Large intestine (tissue), 12 donors: ENCODE measurements around the gene NAB2. TPM values are rescaled to one million over a fixed set of nuclear protein-coding genes. Genes with fewer than 3 reads are reported as not detected.
A peak's percentile ranks its signal among the peaks of the same experiment; 100 is the strongest.

Experiments
- DNase-seq, 2 donors: peaks; one replicate each; pipeline versions ENCODE4 v3.0.0 to v3.0.0-alpha.2; 2013
- H3K27ac ChIP-seq: one replicate; pipeline ENCODE4 v1.5.1; 2013; ENCODE audit warnings: low read length
- H3K27me3 ChIP-seq: 2 replicates; pipeline ENCODE4 v1.6.1; 2013; ENCODE audit warnings: low read length; ENCODE audit not compliant: control insufficient read depth, insufficient read depth
- H3K36me3 ChIP-seq: 2 replicates; pipeline ENCODE4 v1.6.1; 2013; ENCODE audit warnings: low read length; ENCODE audit not compliant: control insufficient read depth, insufficient read depth
- H3K4me1 ChIP-seq: one replicate; pipeline ENCODE4 v1.6.1; 2013; ENCODE audit warnings: low read length; ENCODE audit not compliant: control insufficient read depth, insufficient read depth
- H3K4me3 ChIP-seq: one replicate; pipeline ENCODE4 v1.5.1; 2013; ENCODE audit warnings: low read length
- H3K9me3 ChIP-seq: one replicate; pipeline ENCODE4 v1.6.1; 2013; ENCODE audit warnings: mild to moderate bottlenecking, low read depth, low read length, moderate library complexity; ENCODE audit not compliant: control insufficient read depth
- WGBS: methylation state at CpG from one replicate; pipeline ENCODE4 v1.1.5; 2013; ENCODE audit warnings: low lambda C conversion rate; ENCODE audit not compliant: insufficient coverage; 5-methylcytosine and 5-hydroxymethylcytosine counted together
- long read RNA-seq, 11 donors: transcript quantifications; one replicate each; lab custom pipeline, GENCODE V29; 2026
- polyA plus RNA-seq: library from polyadenylated mRNA; unstranded; fragments of 120-200 nt; gene quantifications from one replicate; pipeline ENCODE4 v1.2.1, GENCODE V29; 2013

The NAB2 gene
- 26.8 TPM for polyA plus RNA-seq
- long read RNA-seq, donor 1, partial matches to known transcripts = 0 of 3 reads
- long read RNA-seq, donor 1, other reads (novel, unspliced or antisense) = 0 of 3 reads
- long read RNA-seq, donor 2, transcript NAB2-201 (7 exons, 2,711 nt) = major isoform, 7 of 113 reads
- long read RNA-seq, donor 2, partial matches to known transcripts = 105 of 113 reads
- long read RNA-seq, donor 2, other reads (novel, unspliced or antisense) = 0 of 113 reads
- long read RNA-seq, donor 3 = 0 reads
- long read RNA-seq, donor 4 = 0 reads
- long read RNA-seq, donor 5, partial matches to known transcripts = 0 of 4 reads
- long read RNA-seq, donor 5, other reads (novel, unspliced or antisense) = 0 of 4 reads
- long read RNA-seq, donor 6, partial matches to known transcripts = 0 of 2 reads
- long read RNA-seq, donor 6, other reads (novel, unspliced or antisense) = 0 of 2 reads
- long read RNA-seq, donor 7, partial matches to known transcripts = 12 of 13 reads
- long read RNA-seq, donor 7, other reads (novel, unspliced or antisense) = 0 of 13 reads
- long read RNA-seq, donor 8, partial matches to known transcripts = 40 of 42 reads
- long read RNA-seq, donor 8, other reads (novel, unspliced or antisense) = 0 of 42 reads
- long read RNA-seq, donor 9, partial matches to known transcripts = 96 of 97 reads
- long read RNA-seq, donor 9, other reads (novel, unspliced or antisense) = 0 of 97 reads
- long read RNA-seq, donor 10, partial matches to known transcripts = 109 of 112 reads
- long read RNA-seq, donor 10, other reads (novel, unspliced or antisense) = 0 of 112 reads
- long read RNA-seq, donor 11, partial matches to known transcripts = 16 of 18 reads
- long read RNA-seq, donor 11, other reads (novel, unspliced or antisense) = 0 of 18 reads

GRCh38 chr12:57088354-57089270 is at the start of gene NAB2:
Gene NAB2 (plus strand): TSS chr12:57089114. CDS start chr12:57089272, 158 bp downstream.
- no CpG with 5 or more reads among the region's 91 CpGs for WGBS
- Histone ChIP-seq H3K27ac (peak within 1 kb of the TSS; percentile 92), H3K27me3 (no peaks in the 10 kb centered on the region), H3K9me3 (no peaks in the 10 kb centered on the region), H3K4me3 (peak within 1 kb of the TSS; percentile 80), H3K4me1 (peaks cover 23% of the 10 kb centered on the region), H3K36me3 (peaks cover 28% of the 10 kb centered on the region)
- DNase-seq = peak; percentile 96 to 97

- H3K27me3 ChIP-seq = no peaks in the 10 kb centered on the region
- H3K27ac ChIP-seq = no peak overlapping the region
- DNase-seq = no peak
- no peaks in the 10 kb centered on the region for H3K4me1 ChIP-seq
- no peak overlapping the region for H3K4me3 ChIP-seq
- WGBS = 100% methylated on average over 1 of the region's 4 CpGs
- peaks cover 89% of the 10 kb centered on the region for H3K36me3 ChIP-seq
- no peaks in the 10 kb centered on the region for H3K9me3 ChIP-seq
These were observed 48.7 kb upstream of the NAB2 start for GRCh38 chr12:57040211-57040610.

- Histone ChIP-seq H3K9me3 (no peaks in the 10 kb centered on the region), H3K27me3 (no peaks in the 10 kb centered on the region), H3K4me3 (no peak overlapping the region), H3K36me3 (peaks cover 88% of the 10 kb centered on the region), H3K4me1 (peaks cover 2% of the 10 kb centered on the region), H3K27ac (no peak overlapping the region)
- DNase-seq = no peak
- 80% methylated on average over 1 of the region's 2 CpGs for WGBS
These were observed 48.2 kb upstream of the NAB2 start for GRCh38 chr12:57040750-57041149.

GRCh38 chr12:57042695-57043094 is 46.2 kb upstream of the NAB2 start:
- DNase-seq = no peak
- H3K4me3 ChIP-seq = no peak overlapping the region
- no CpG with 5 or more reads among the region's 2 CpGs for WGBS
- H3K36me3 ChIP-seq = peaks cover 89% of the 10 kb centered on the region
- H3K27me3 ChIP-seq = no peaks in the 10 kb centered on the region
- no peak overlapping the region for H3K27ac ChIP-seq
- peaks cover 19% of the 10 kb centered on the region for H3K4me1 ChIP-seq
- no peaks in the 10 kb centered on the region for H3K9me3 ChIP-seq

GRCh38 chr12:57044468-57044867 is 44.4 kb upstream of the NAB2 start:
- H3K36me3 ChIP-seq = peaks cover 74% of the 10 kb centered on the region
- WGBS = 80% methylated on average over 1 of the region's 6 CpGs

GRCh38 chr12:57044889-57045288 is 44.0 kb upstream of the NAB2 start:
- DNase-seq = no peak
- Histone ChIP-seq H3K4me1 (peaks cover 23% of the 10 kb centered on the region), H3K9me3 (no peaks in the 10 kb centered on the region), H3K27ac (no peak overlapping the region), H3K27me3 (no peaks in the 10 kb centered on the region), H3K4me3 (no peak overlapping the region), H3K36me3 (peaks cover 72% of the 10 kb centered on the region)
- WGBS = 100% methylated on average over 1 of the region's 3 CpGs

More at GRCh38 chr12:57044468-57044867, 44.4 kb upstream of the NAB2 start:
- no peaks in the 10 kb centered on the region for H3K27me3 ChIP-seq
- no peaks in the 10 kb centered on the region for H3K9me3 ChIP-seq
- DNase-seq = no peak
- H3K27ac ChIP-seq = no peak overlapping the region
- H3K4me1 ChIP-seq = peaks cover 23% of the 10 kb centered on the region
- H3K4me3 ChIP-seq = no peak overlapping the region

- H3K9me3 ChIP-seq = no peaks in the 10 kb centered on the region
- 73% methylated on average over 2 of the region's 6 CpGs for WGBS
- no peak overlapping the region for H3K4me3 ChIP-seq
- no peak for DNase-seq
- H3K4me1 ChIP-seq = peaks cover 34% of the 10 kb centered on the region
- H3K27me3 ChIP-seq = no peaks in the 10 kb centered on the region
- peaks cover 59% of the 10 kb centered on the region for H3K36me3 ChIP-seq
- H3K27ac ChIP-seq = no peak overlapping the region
These were observed 42.7 kb upstream of the NAB2 start for GRCh38 chr12:57046086-57046791.

GRCh38 chr12:57046947-57047890 is 41.7 kb upstream of the NAB2 start:
- no peak for DNase-seq
- H3K4me1 ChIP-seq = peaks cover 38% of the 10 kb centered on the region
- H3K9me3 ChIP-seq = no peaks in the 10 kb centered on the region
- no CpG with 5 or more reads among the region's 10 CpGs for WGBS
- peak overlapping the region; percentile 81 for H3K27ac ChIP-seq
- H3K4me3 ChIP-seq = peak overlapping the region; percentile 54
- peaks cover 53% of the 10 kb centered on the region for H3K36me3 ChIP-seq
- no peaks in the 10 kb centered on the region for H3K27me3 ChIP-seq

GRCh38 chr12:57047981-57048380 is 40.9 kb upstream of the NAB2 start:
- no peak for DNase-seq
- peak overlapping the region; percentile 54 for H3K4me3 ChIP-seq
- WGBS = no CpG with 5 or more reads among the region's 1 CpG
- H3K36me3 ChIP-seq = peaks cover 45% of the 10 kb centered on the region
- peaks cover 38% of the 10 kb centered on the region for H3K4me1 ChIP-seq
- no peaks in the 10 kb centered on the region for H3K27me3 ChIP-seq
- H3K9me3 ChIP-seq = no peaks in the 10 kb centered on the region
- H3K27ac ChIP-seq = peak overlapping the region; percentile 81
